Esophagus squamous epithelium (tissue), 5 donors: ENCODE data around the gene FAM120B. TPM values are rescaled to one million over a fixed set of nuclear protein-coding genes. Genes with fewer than 3 reads are reported as not detected.
"Not testable (repeated sequence)": the region's sequence is repeated elsewhere in the genome, so short reads cannot be mapped to it uniquely, and the experiment has no call there.

Experiments
- DNase-seq: peaks from one replicate; lab custom pipeline; 2025; lab: John Stamatoyannopoulos, UW
- H3K27ac ChIP-seq, 4 donors: fragments of 200-600 bp; sonication (generic); one replicate each; pipeline ENCODE4 v1.5.1; 2016 to 2019; ENCODE audit warnings: mild to moderate bottlenecking in 1 of 4
- H3K27me3 ChIP-seq, 4 donors: fragments of 200-600 bp; sonication (generic); 1 replicate in 3 of 4; 2 replicates in 1 of 4; pipeline versions ENCODE4 v1.5.1 to v1.6.0; 2017 to 2021; ENCODE audit warnings: antibody characterized with exemption in 1 of 4
- H3K36me3 ChIP-seq, 3 donors: fragments of 200-600 bp; sonication (generic); one replicate each; pipeline ENCODE4 v1.5.1; 2016 to 2019
- H3K4me1 ChIP-seq, 3 donors: fragments of 200-600 bp; sonication (generic); one replicate each; pipeline ENCODE4 v1.5.1; 2017 to 2019
- H3K4me3 ChIP-seq, 4 donors: fragments of 200-600 bp; sonication (generic); 1 replicate in 3 of 4; 2 replicates in 1 of 4; pipeline ENCODE4 v1.5.1; 2016 to 2019; ENCODE audit warnings: mild to moderate bottlenecking in 2 of 4, moderate library complexity in 1 of 4
- H3K9me3 ChIP-seq, 3 donors: fragments of 200-600 bp; sonication (generic); one replicate each; pipeline ENCODE4 v1.5.1; 2016 to 2019
- CTCF ChIP-seq, 6 experiments: fragments of 450-650 bp in 4 of 6; fragments of 200-600 bp in 2 of 6; sonication (generic) in 2 of 6; IDR thresholded peaks; one replicate each; pipeline ENCODE4 v1.5.1; 2016 to 2019; ENCODE audit warnings: antibody characterized with exemption in 6 of 6, mild to moderate bottlenecking in 4 of 6, moderate library complexity in 4 of 6
- POLR2A ChIP-seq, 4 donors: fragments of 450-650 bp; IDR thresholded peaks; one replicate each; pipeline ENCODE4 v1.6.1; 2017; ENCODE audit warnings: antibody characterized with exemption in 4 of 4, mild to moderate bottlenecking in 4 of 4, moderate library complexity in 3 of 4
- WGBS, 2 donors: methylation state at CpG; one replicate each; pipeline ENCODE4 v1.1.5; 2018; 5-methylcytosine and 5-hydroxymethylcytosine counted together
- intact Hi-C: fragments of 100-400 bp; cut with DNase I; formaldehyde crosslinking; loops from one replicate; pipeline ENCODE4 v1.15.0; 2022
- total RNA-seq, 4 donors: library from RNA; depleted of rRNA; stranded (reverse); fragments of >200 nt; gene quantifications; one replicate each; pipeline ENCODE4 v1.1.0, GENCODE V29; 2016
- donor health status: DM: yes; HTN: yes; CAD: no.

FAM120B gene
- total RNA-seq, 4 donors from 2014 or later = 8.4 to 25.6 (median 12.9) TPM

GRCh38 chr6:170388113-170388512 lies 81.6 kb downstream of the FAM120B start:
- no peak for DNase-seq
- intact Hi-C loops = no loop called here
- H3K27me3 ChIP-seq = no peaks in the 10 kb centered on the region
- H3K27ac ChIP-seq = no peak overlapping the region
- H3K4me3 ChIP-seq = no peak overlapping the region
- peaks cover 5 to 61% (median 5%) of the 10 kb centered on the region in 3 donors for H3K36me3 ChIP-seq
- TF ChIP-seq POLR2A (IDR thresholded peaks at IDR 0.05) (no peak), CTCF (IDR thresholded peaks at IDR 0.05) (no peak)
- H3K9me3 ChIP-seq = no peaks in the 10 kb centered on the region
- H3K4me1 ChIP-seq = peaks cover 0 to 5% (median 0%) of the 10 kb centered on the region in 3 donors
- WGBS, 2 donors = 79 to 88% methylated on average over 6 to 8 of the region's 8 CpGs

- H3K4me3 ChIP-seq = no peak overlapping the region
- no peaks in the 10 kb centered on the region for H3K27me3 ChIP-seq
- 93 to 94% methylated on average over 7 of the region's 7 CpGs for WGBS, 2 donors
- TF ChIP-seq CTCF (IDR thresholded peaks at IDR 0.05) (no peak), POLR2A (IDR thresholded peaks at IDR 0.05) (no peak)
- peaks cover 0 to 5% (median 0%) of the 10 kb centered on the region in 3 donors for H3K4me1 ChIP-seq
- H3K27ac ChIP-seq = no peak overlapping the region
- intact Hi-C loops = no loop called here
- no peaks in the 10 kb centered on the region for H3K9me3 ChIP-seq
- H3K36me3 ChIP-seq = peaks cover 11 to 100% (median 21%) of the 10 kb centered on the region in 3 donors
- no peak for DNase-seq
These were observed 86.5 kb downstream of the FAM120B start for GRCh38 chr6:170393033-170393432.

- intact Hi-C loops = no loop called here
- Histone ChIP-seq H3K4me3 (no peak overlapping the region), H3K9me3 (no peaks in the 10 kb centered on the region), H3K4me1 (peaks cover 0 to 5% (median 0%) of the 10 kb centered on the region in 3 donors), H3K36me3 (peaks cover 6 to 96% (median 21%) of the 10 kb centered on the region in 3 donors), H3K27ac (no peak overlapping the region), H3K27me3 (no peaks in the 10 kb centered on the region)
- no peak for TF ChIP-seq CTCF (IDR thresholded peaks at IDR 0.05)
- TF ChIP-seq POLR2A (IDR thresholded peaks at IDR 0.05) = no peak
- DNase-seq = no peak
- 80% methylated on average over 2 to 4 of the region's 9 CpGs for WGBS, 2 donors
These were observed 87.3 kb downstream of the FAM120B start for GRCh38 chr6:170393807-170394399.

GRCh38 chr6:170394980-170395379 lies 88.4 kb downstream of the FAM120B start:
- intact Hi-C loops = no loop called here
- H3K27ac ChIP-seq = no peak overlapping the region
- no peak overlapping the region for H3K4me3 ChIP-seq
- no peaks in the 10 kb centered on the region for H3K9me3 ChIP-seq
- TF ChIP-seq POLR2A (IDR thresholded peaks at IDR 0.05) = no peak
- TF ChIP-seq CTCF (IDR thresholded peaks at IDR 0.05) = no peak
- DNase-seq = no peak
- H3K27me3 ChIP-seq = no peaks in the 10 kb centered on the region
- H3K36me3 ChIP-seq = peaks cover 6 to 96% (median 21%) of the 10 kb centered on the region in 3 donors
- H3K4me1 ChIP-seq = peaks cover 0 to under 1% (median 0%) of the 10 kb centered on the region in 3 donors
- WGBS, 2 donors = 96% methylated on average over 5 to 6 of the region's 6 CpGs

- DNase-seq, H3K4me1 ChIP-seq, H3K27me3 ChIP-seq, H3K27ac ChIP-seq, H3K9me3 ChIP-seq, intact Hi-C loops, H3K4me3 ChIP-seq: not testable (repeated sequence)
- WGBS, 2 donors = 82 to 89% methylated on average over 1 of the region's 1 CpG
- H3K36me3 ChIP-seq = peaks cover 10 to 95% (median 16%) of the 10 kb centered on the region in 3 donors
These were observed 92.3 kb downstream of the FAM120B start for GRCh38 chr6:170398743-170399369.

- intact Hi-C loops, H3K4me3 ChIP-seq, H3K27ac ChIP-seq, H3K4me1 ChIP-seq, H3K27me3 ChIP-seq, H3K9me3 ChIP-seq, DNase-seq: not testable (repeated sequence)
- peaks cover 10 to 95% (median 10%) of the 10 kb centered on the region in 3 donors for H3K36me3 ChIP-seq
- 36 to 52% methylated on average over 2 of the region's 2 CpGs for WGBS, 2 donors
These were observed 93.5 kb downstream of the FAM120B start for GRCh38 chr6:170399955-170400558.
